Endometrium (tissue), 2 donors: ENCODE measurements around the gene INTS6.

Experiments used
- FAIRE-seq: peaks from 2 replicates; lab custom pipeline; 2012; peaks lifted over from hg19 to GRCh38; lab: Jason Lieb, UNC
- donor health status: control.
- donor health status: control.

The INTS6 gene

GRCh38 chr13:51318876-51319275 is 134.0 kb downstream of the INTS6 start:
- no peak for FAIRE-seq

- no peak for FAIRE-seq
Observed at GRCh38 chr13:51318015-51318414, 134.8 kb downstream of the INTS6 start.

- no peak for FAIRE-seq
Observed at GRCh38 chr13:51317262-51317661, 135.6 kb downstream of the INTS6 start.

- no peak for FAIRE-seq
Observed at GRCh38 chr13:51313619-51314018, 139.2 kb downstream of the INTS6 start.

- FAIRE-seq: no peak
Observed at GRCh38 chr13:51311957-51312520, 140.8 kb downstream of the INTS6 start.
